HG02571 (cell line): Measurements from ENCODE around the gene MAMSTR.
"Not testable (repeated sequence)": the region's sequence is repeated elsewhere in the genome, so short reads cannot be mapped to it uniquely, and the experiment has no call there.

Experiments
- ATAC-seq: cut with Tn5 transposase; IDR thresholded peaks from one replicate; pipeline ENCODE4 v1.9.1; 2021; ENCODE audit warnings: mild to moderate bottlenecking, moderate library complexity; ENCODE audit not compliant: unreplicated experiment

Gene MAMSTR

GRCh38 chr19:48719263-48720171 lies at the start of gene MAMSTR:
Gene MAMSTR (minus strand): TSS chr19:48719725. CDS start chr19:48719031, 694 bp downstream.
- no peak for ATAC-seq

GRCh38 chr19:48768994-48769713 lies 49.6 kb upstream of the MAMSTR start:
- no peak for ATAC-seq

- ATAC-seq, result not testable (repeated sequence)
These were observed 48.7 kb upstream of the MAMSTR start for GRCh38 chr19:48768171-48768753.

GRCh38 chr19:48765816-48766215 lies 46.3 kb upstream of the MAMSTR start:
- ATAC-seq, result not testable (repeated sequence)

GRCh38 chr19:48760504-48761205 lies 41.1 kb upstream of the MAMSTR start:
- ATAC-seq, result no peak

- no peak for ATAC-seq
These were observed 38.2 kb upstream of the MAMSTR start for GRCh38 chr19:48757741-48758144.

- no peak for ATAC-seq
These were observed 37.7 kb upstream of the MAMSTR start for GRCh38 chr19:48757089-48757675.

- ATAC-seq, result no peak
These were observed 37.2 kb upstream of the MAMSTR start for GRCh38 chr19:48756686-48757085.

- ATAC-seq, result no peak
These were observed 36.7 kb upstream of the MAMSTR start for GRCh38 chr19:48756212-48756611.

GRCh38 chr19:48755787-48756186 lies 36.3 kb upstream of the MAMSTR start:
- ATAC-seq, result no peak

GRCh38 chr19:48755084-48755641 lies 35.6 kb upstream of the MAMSTR start, which contains the start of gene FGF21:
Gene FGF21 (plus strand): TSS chr19:48755524. CDS start chr19:48756237, 713 bp downstream.
- ATAC-seq, result no peak

GRCh38 chr19:48752496-48753365 lies 33.2 kb upstream of the MAMSTR start, which contains the start of gene FUT1:
Gene FUT1 (minus strand): TSS chr19:48752641. CDS start chr19:48751281, 1,360 bp downstream.
- no peak for ATAC-seq

GRCh38 chr19:48751845-48752495 lies 32.4 kb upstream of the MAMSTR start:
- no peak for ATAC-seq

- no peak for ATAC-seq
These were observed 31.4 kb upstream of the MAMSTR start for GRCh38 chr19:48750771-48751504.

- ATAC-seq, result no peak
These were observed 30.8 kb upstream of the MAMSTR start for GRCh38 chr19:48750351-48750750.

- ATAC-seq, result no peak
These were observed 30.2 kb upstream of the MAMSTR start for GRCh38 chr19:48749571-48750198.
